ENCODE data around the gene POMGNT1. TPM values are rescaled to one million over a fixed set of nuclear protein-coding genes. Genes with fewer than 3 reads are reported as not detected.
"Not testable (repeated sequence)": the region's sequence is repeated elsewhere in the genome, so short reads cannot be mapped to it uniquely, and the experiment has no call there.

Gene POMGNT1
- total RNA-seq, 4 donors from 2014 or later: 31.0 to 50.4 (median 38.2) TPM

DNA sequence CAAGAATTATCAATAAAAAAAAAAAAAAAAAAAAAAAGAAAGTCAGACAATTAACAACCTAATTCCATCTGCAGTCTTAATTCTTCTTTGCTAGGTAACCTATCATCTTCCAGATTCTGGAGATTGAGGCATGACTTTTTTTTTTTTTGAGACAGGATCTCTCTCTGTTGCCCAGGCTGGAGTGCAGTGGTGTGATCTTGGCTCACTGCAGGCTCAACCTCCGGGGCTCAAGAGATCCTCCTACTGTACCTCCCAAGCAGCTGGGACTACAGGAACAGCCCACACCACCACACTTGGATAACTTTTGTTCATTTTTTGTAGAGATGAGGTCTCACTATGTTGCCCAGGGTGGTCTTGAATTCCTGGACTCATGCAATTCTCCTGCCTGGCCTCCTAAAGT lies 44.7 kb upstream of the POMGNT1 start:
- Histone ChIP-seq H3K9me3 (no peaks in the 10 kb centered on the region), H3K27me3 (no peaks in the 10 kb centered on the region), H3K4me3 (no peak overlapping the region), H3K27ac (no peak overlapping the region), H3K36me3 (no peaks in the 10 kb centered on the region), H3K4me1 (peaks cover 0 to 12% (median 3%) of the 10 kb centered on the region in 3 donors)
- TF ChIP-seq, protein P1, sequence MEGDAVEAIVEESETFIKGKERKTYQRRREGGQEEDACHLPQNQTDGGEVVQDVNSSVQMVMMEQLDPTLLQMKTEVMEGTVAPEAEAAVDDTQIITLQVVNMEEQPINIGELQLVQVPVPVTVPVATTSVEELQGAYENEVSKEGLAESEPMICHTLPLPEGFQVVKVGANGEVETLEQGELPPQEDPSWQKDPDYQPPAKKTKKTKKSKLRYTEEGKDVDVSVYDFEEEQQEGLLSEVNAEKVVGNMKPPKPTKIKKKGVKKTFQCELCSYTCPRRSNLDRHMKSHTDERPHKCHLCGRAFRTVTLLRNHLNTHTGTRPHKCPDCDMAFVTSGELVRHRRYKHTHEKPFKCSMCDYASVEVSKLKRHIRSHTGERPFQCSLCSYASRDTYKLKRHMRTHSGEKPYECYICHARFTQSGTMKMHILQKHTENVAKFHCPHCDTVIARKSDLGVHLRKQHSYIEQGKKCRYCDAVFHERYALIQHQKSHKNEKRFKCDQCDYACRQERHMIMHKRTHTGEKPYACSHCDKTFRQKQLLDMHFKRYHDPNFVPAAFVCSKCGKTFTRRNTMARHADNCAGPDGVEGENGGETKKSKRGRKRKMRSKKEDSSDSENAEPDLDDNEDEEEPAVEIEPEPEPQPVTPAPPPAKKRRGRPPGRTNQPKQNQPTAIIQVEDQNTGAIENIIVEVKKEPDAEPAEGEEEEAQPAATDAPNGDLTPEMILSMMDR (IDR thresholded peaks at IDR 0.05): no peak
- TF ChIP-seq EP300 (IDR thresholded peaks at IDR 0.05): no peak
- TF ChIP-seq POLR2AphosphoS5 (IDR thresholded peaks at IDR 0.05): no peak
- TF ChIP-seq POLR2A (IDR thresholded peaks at IDR 0.05): no peak
- WGBS, 2 donors (ENCODE audit: low coverage in 1 of 2): 43 to 50% methylated on average over 1 of the region's 1 CpG
- no peak for ATAC-seq

DNA sequence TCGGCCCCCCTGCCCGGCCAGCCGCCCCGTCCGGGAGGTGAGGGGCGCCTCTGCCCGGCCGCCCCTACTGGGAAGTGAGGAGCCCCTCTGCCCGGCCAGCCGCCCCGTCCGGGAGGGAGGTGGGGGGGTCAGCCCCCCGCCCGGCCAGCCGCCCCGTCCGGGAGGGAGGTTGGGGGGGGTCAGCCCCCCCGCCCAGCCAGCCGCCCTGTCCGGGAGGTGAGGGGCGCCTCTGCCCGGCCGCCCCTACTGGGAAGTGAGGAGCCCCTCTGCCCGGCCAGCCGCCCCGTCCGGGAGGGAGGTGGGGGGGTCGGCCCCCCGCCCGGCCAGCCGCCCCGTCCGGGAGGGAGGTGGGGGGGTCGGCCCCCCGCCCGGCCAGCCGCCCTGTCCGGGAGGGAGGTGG lies 43.5 kb upstream of the POMGNT1 start:
- H3K27ac ChIP-seq, H3K27me3 ChIP-seq, H3K36me3 ChIP-seq, H3K4me1 ChIP-seq, ATAC-seq, H3K9me3 ChIP-seq, H3K4me3 ChIP-seq: not testable (repeated sequence)
- WGBS, 2 donors (ENCODE audit: low coverage in 1 of 2): no CpG with 5 or more reads among the region's 38 CpGs

DNA sequence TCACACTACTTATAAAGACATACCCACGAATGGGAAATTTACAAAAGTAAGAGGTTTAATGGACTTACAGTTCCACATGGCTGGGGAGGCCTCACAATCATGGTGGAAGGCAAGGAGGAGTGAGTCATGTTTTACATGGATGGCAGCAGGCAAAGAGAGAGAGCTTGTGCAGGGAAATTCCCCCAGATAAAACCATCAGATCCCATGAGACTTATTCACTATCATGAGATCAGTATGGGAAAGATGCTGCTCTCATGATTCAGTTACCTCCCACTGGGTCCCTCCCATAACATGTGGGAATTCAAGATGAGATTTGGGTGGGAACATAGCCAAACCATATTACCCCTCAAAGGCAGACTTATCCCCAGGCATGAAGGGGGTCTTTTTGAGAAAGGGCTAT lies 40.6 kb upstream of the POMGNT1 start:
- WGBS, 2 donors (ENCODE audit: low coverage in 1 of 2): 57 to 64% methylated on average over 1 of the region's 1 CpG
- not testable (repeated sequence) for H3K27me3 ChIP-seq, ATAC-seq, H3K4me3 ChIP-seq, H3K9me3 ChIP-seq, H3K36me3 ChIP-seq, H3K27ac ChIP-seq, H3K4me1 ChIP-seq

DNA sequence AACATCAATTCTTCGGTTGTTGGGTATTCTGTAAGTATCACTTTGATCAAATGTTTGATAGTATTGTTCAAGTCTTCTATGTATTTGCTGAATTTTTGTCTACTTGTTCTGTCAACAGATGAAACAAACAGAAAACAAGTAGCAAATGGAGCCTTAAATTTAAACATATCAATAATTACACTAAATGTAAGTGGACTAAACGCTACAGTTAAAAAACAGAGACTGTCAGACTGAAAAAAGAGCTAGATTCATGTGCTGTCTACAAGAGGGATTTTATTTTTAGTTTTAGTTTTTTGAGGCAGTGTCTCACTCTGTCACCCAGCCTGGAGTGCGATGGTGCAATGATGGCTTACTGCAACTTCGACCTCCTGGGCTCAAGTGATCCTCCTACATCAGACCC lies 38.6 kb upstream of the POMGNT1 start:
- Histone ChIP-seq H3K27ac (no peak overlapping the region), H3K27me3 (no peaks in the 10 kb centered on the region), H3K4me1 (no peaks in the 10 kb centered on the region), H3K36me3 (no peaks in the 10 kb centered on the region), H3K9me3 (peaks cover 0 to 9% (median 0%) of the 10 kb centered on the region in 3 donors), H3K4me3 (no peak overlapping the region)
- TF ChIP-seq POLR2AphosphoS5 (IDR thresholded peaks at IDR 0.05) (no peak), POLR2A (IDR thresholded peaks at IDR 0.05) (no peak), EP300 (IDR thresholded peaks at IDR 0.05) (no peak)
- TF ChIP-seq, protein P1 (IDR thresholded peaks at IDR 0.05): no peak
- WGBS, 2 donors (ENCODE audit: low coverage in 1 of 2): 81 to 93% methylated on average over 4 of the region's 4 CpGs
- no peak for ATAC-seq

DNA sequence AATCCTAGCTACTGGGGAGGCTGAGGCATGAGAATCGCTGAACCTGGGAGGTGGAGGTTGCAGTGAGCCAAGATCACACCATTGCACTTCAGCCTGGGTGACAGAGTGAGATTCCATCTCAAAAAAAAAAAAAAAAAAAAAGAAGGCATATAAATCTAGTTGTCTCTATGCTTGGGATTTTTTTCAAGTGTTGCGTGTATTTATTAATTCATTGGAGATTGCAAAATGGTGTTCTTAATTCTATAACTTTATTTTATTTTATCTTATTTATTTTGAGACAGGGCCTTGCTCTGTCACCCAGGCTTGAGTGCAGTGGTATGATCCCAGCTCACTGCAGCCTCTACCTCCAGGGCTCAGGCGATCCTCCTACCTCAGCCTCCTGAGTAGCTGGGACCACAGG lies 33.0 kb upstream of the POMGNT1 start:
- ATAC-seq, H3K36me3 ChIP-seq, H3K4me3 ChIP-seq, H3K4me1 ChIP-seq, H3K9me3 ChIP-seq, H3K27ac ChIP-seq, H3K27me3 ChIP-seq: not testable (repeated sequence)
- WGBS, 2 donors (ENCODE audit: low coverage in 1 of 2): 96 to 100% methylated on average over 3 of the region's 3 CpGs

DNA sequence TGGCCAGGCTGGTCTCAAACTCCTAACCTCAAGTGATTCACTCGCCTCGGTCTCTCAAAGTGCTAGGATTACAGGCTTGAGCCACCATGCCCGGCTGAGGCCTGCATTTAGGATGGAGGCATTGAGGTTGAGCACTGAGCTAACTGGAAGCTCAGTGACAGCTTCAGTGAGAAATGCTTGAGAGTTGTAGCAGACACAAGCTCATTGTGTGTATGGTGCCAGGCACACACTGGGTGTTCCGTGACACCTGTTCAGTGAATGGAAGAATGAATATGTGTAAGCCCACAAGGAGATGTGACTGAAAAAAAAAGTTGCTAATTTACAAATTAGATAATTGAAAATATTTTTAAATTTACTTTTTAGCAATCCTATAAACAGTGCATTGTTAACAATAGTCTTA lies 26.7 kb upstream of the POMGNT1 start:
- 63% methylated on average over 2 of the region's 4 CpGs; no CpG with 5 or more reads in 1 of the 2 donors for WGBS, 2 donors (ENCODE audit: low coverage in 1 of 2)
- H3K4me3 ChIP-seq: no peak overlapping the region
- TF ChIP-seq EP300 (IDR thresholded peaks at IDR 0.05): no peak
- H3K27ac ChIP-seq: no peak overlapping the region
- no peaks in the 10 kb centered on the region for H3K27me3 ChIP-seq
- no peak for ATAC-seq
- H3K4me1 ChIP-seq: peaks cover 0 to 9% (median 0%) of the 10 kb centered on the region in 3 donors
- H3K9me3 ChIP-seq: no peaks in the 10 kb centered on the region
- H3K36me3 ChIP-seq: peaks cover 0 to 18% of the 10 kb centered on the region in 2 donors

DNA sequence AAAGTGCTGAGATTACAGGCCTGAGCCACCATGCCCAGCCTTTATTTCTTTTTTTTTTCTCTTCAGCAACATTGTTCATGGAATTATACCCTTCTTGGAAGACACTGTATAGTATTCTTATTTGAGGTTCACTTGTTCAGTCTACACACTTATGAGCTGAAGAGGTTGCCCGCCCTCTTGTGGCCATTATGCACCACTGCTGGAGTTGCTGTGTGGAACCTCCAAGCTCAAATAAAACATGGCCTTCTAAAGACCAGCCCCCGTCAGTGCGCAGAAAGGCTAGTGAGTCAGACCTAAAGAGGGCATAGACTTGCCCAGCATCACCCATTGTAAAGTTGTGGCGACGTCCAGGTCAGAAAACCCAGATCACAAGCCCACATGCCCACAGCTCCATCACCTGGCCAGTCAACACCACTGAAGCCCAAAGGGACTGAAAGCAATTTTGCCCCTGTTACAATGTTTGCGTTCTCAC lies 25.3 kb upstream of the POMGNT1 start:
- Histone ChIP-seq H3K36me3 (peaks cover 0 to 23% of the 10 kb centered on the region in 2 donors), H3K4me3 (no peak overlapping the region), H3K27ac (no peak overlapping the region), H3K27me3 (no peaks in the 10 kb centered on the region), H3K9me3 (no peaks in the 10 kb centered on the region), H3K4me1 (peaks cover 0 to 9% (median 0%) of the 10 kb centered on the region in 3 donors)
- peak; percentile 82 for ATAC-seq
- TF ChIP-seq, protein P1 (IDR thresholded peaks at IDR 0.05): peak; percentile 84 to 88 (median 87)
- TF ChIP-seq POLR2AphosphoS5 (IDR thresholded peaks at IDR 0.05): no peak
- 0 to 33% methylated on average over 1 of the region's 6 CpGs for WGBS, 2 donors (ENCODE audit: low coverage in 1 of 2)

DNA sequence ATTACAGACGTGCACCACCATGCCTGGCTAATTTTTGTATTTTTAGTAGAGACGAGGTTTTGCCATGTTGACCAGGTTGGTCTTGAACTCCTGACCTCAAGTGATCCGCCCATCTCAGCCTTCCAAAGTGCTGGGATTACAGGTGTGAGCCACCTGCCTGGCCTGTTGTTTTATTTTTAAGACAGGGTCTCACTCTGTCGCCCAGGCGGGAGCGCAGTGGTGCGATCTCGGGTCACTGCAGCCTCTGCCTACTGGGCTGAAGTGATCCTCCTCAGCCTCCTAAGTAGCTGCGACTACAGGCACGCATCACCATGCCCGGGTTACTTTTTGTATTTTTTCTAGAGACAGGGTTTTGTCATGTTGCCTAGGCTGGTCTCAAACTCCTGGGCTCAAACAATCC lies 24.8 kb upstream of the POMGNT1 start:
- 53 to 74% methylated on average over 3 to 8 of the region's 11 CpGs for WGBS, 2 donors (ENCODE audit: low coverage in 1 of 2)
- not testable (repeated sequence) for ATAC-seq, H3K4me3 ChIP-seq, H3K4me1 ChIP-seq, H3K27me3 ChIP-seq, H3K9me3 ChIP-seq, H3K27ac ChIP-seq
- peaks cover 0 to 23% of the 10 kb centered on the region in 2 donors for H3K36me3 ChIP-seq
